Panc1 (cell line): ENCODE data around the gene SPDEF. TPM values are rescaled to one million over a fixed set of nuclear protein-coding genes. Genes with fewer than 3 reads are reported as not detected.

ENCODE experiments used
- ATAC-seq: fragments of 200-7000 bp; cut with Tn5 transposase; 2 replicates; pipeline ENCODE4 v1.9.1; 2020; ENCODE audit warnings: mild to moderate bottlenecking, moderate library complexity
- BruUV-seq: library from RNA; stranded (reverse); fragments of 400-500 nt; replicated peaks from 2 replicates; lab custom pipeline; 2021; lab: Mats Ljungman, UMichigan
- CTCF ChIA-PET: fragments of 300-600 bp; sonication (Branson Sonifier 250); formaldehyde crosslinking; loops from one replicate; lab custom pipeline; 2022; ENCODE audit warnings: antibody characterized with exemption; lab: Charles Lee
- POLR2A ChIA-PET: fragments of 300-600 bp; sonication (Branson Sonifier 250); formaldehyde crosslinking; loops from one replicate; lab custom pipeline; 2022; ENCODE audit warnings: antibody characterized with exemption; lab: Charles Lee
- DNase-seq: peaks from one replicate; pipeline ENCODE4 v3.0.0-alpha.2; 2010; ENCODE audit warnings: low read depth, low spot score
- H3K27ac ChIP-seq: 2 replicates; pipeline ENCODE4 v1.5.1; 2011; ENCODE audit warnings: mild to moderate bottlenecking, low read length, inconsistent platforms
- H3K27me3 ChIP-seq: fragments of 200-500 bp; sonication (Bioruptor generic); 2 replicates; pipeline ENCODE4 v1.6.0; 2014; ENCODE audit warnings: low read length, inconsistent platforms; ENCODE audit not compliant: control insufficient read depth, insufficient read depth
- H3K36me3 ChIP-seq: fragments of 200-500 bp; sonication (Bioruptor generic); 2 replicates; pipeline ENCODE4 v1.5.1; 2014; ENCODE audit warnings: inconsistent platforms, mild to moderate bottlenecking, low read length, moderate library complexity; ENCODE audit not compliant: control insufficient read depth, insufficient read depth
- H3K4me1 ChIP-seq: 2 replicates; pipeline ENCODE4 v1.5.1; 2011; ENCODE audit warnings: inconsistent platforms, mild to moderate bottlenecking, low read length, moderate library complexity; ENCODE audit not compliant: control insufficient read depth, insufficient read depth
- H3K4me3 ChIP-seq, 2 experiments: 2 replicates each; pipeline ENCODE4 v1.5.1; 2011 to 2012; ENCODE audit warnings: low read depth in 2 of 2, low read length in 2 of 2, mild to moderate bottlenecking in 2 of 2, inconsistent platforms in 1 of 2, moderate library complexity in 1 of 2
- H3K9me3 ChIP-seq: fragments of 200-500 bp; sonication (Bioruptor generic); 2 replicates; pipeline ENCODE4 v1.5.1; 2014; ENCODE audit warnings: low read depth, mild to moderate bottlenecking, inconsistent platforms, low read length, moderate library complexity; ENCODE audit not compliant: control insufficient read depth, insufficient read depth
- CTCF ChIP-seq: fragments of 450-650 bp; IDR thresholded peaks from 2 replicates; pipeline ENCODE4 v1.5.1; 2017; ENCODE audit warnings: mild to moderate bottlenecking
- POLR2AphosphoS5 ChIP-seq: IDR thresholded peaks from 2 replicates; pipeline ENCODE4 v1.6.1; 2012; ENCODE audit warnings: mild to moderate bottlenecking, low read depth, low read length, moderate library complexity
- REST ChIP-seq, 2 experiments: IDR thresholded peaks; 2 replicates each; pipeline ENCODE4 v1.6.1; 2011 to 2012; ENCODE audit warnings: low read depth in 2 of 2, control low read depth in 1 of 2, low read length in 1 of 2, mild to moderate bottlenecking in 1 of 2, moderate library complexity in 1 of 2; ENCODE audit not compliant: insufficient read depth in 1 of 2
- TCF7L2 ChIP-seq: IDR thresholded peaks from 2 replicates; pipeline ENCODE4 v1.6.1; 2011; ENCODE audit warnings: mild to moderate bottlenecking, low read depth, low read length, inconsistent platforms
- in situ Hi-C: cut with HindIII; loops from 2 replicates; pipeline ENCODE4 v1.10.0; 2016; ENCODE audit warnings: low sequenced_read_pairs, low pct_unique_long_range_greater_than_20kb
- intact Hi-C: fragments of 100-400 bp; cut with micrococcal nuclease; formaldehyde crosslinking; loops from one replicate; pipeline ENCODE4 v1.10.0; 2022; ENCODE audit not compliant: unreplicated experiment
- total RNA-seq: library from RNA; stranded (reverse); gene quantifications from one replicate; pipeline ENCODE4 v1.2.1, GENCODE V29; 2021; ENCODE audit not compliant: unreplicated experiment

SPDEF gene
- total RNA-seq, 1 experiment from 2014 or later = 1.6 TPM

- no peak overlapping the region for H3K4me3 ChIP-seq
- ATAC-seq (no peak), DNase-seq (no peak)
- POLR2A ChIA-PET = no interaction called here
- no peak overlapping the region for H3K27ac ChIP-seq
- no peaks in the 10 kb centered on the region for H3K36me3 ChIP-seq
- no peaks in the 10 kb centered on the region for H3K9me3 ChIP-seq
- intact Hi-C loops = no loop called here
- H3K27me3 ChIP-seq = no peaks in the 10 kb centered on the region
- no TSS peak for BruUV-seq
- TF ChIP-seq POLR2AphosphoS5 (no peak), CTCF (no peak), TCF7L2 (no peak), REST (IDR thresholded peaks at IDR 0.05; ENCODE audit: insufficient read depth in 1 of 2, low read depth in 2 of 2, low read length in 1 of 2) (no peak)
- in situ Hi-C loops = no loop called here
- H3K4me1 ChIP-seq = peaks cover 4% of the 10 kb centered on the region
- CTCF ChIA-PET = no interaction called here
These were observed 11.2 kb downstream of the SPDEF start for GRCh38 chr6:34544776-34545471.

- POLR2A ChIA-PET = no interaction called here
- TF ChIP-seq CTCF = no peak
- CTCF ChIA-PET = no interaction called here
- DNase-seq (no peak), ATAC-seq (no peak)
- H3K4me1 ChIP-seq = peaks cover 4% of the 10 kb centered on the region
- BruUV-seq = no TSS peak
- in situ Hi-C loops (no loop called here), intact Hi-C loops (no loop called here)
- H3K27ac ChIP-seq = no peak overlapping the region
- no peaks in the 10 kb centered on the region for H3K36me3 ChIP-seq
- no peak overlapping the region for H3K4me3 ChIP-seq
- H3K9me3 ChIP-seq = no peaks in the 10 kb centered on the region
- H3K27me3 ChIP-seq = no peaks in the 10 kb centered on the region
These were observed 12.0 kb downstream of the SPDEF start for GRCh38 chr6:34544052-34544604.
